Hematopoietic multipotent progenitor cell treated with erythropoietin and hydrocortisone succinate and interleukin-3 and kit ligand, for 6 days (in vitro differentiated cells): ENCODE data around the gene CDKN2D.
A peak's percentile ranks its signal among the peaks of the same experiment; 100 is the strongest.

ENCODE experiments used
- DNase-seq: peaks from one replicate; pipeline ENCODE4 v3.0.0-alpha.2; 2015

CDKN2D gene

GRCh38 chr19:10568826-10569651, at the start of gene CDKN2D:
Gene CDKN2D, minus strand, starts transcription at chr19:10568979. Its CDS starts 326 bp downstream, at chr19:10568653.
- DNase-seq = peak; percentile 99

- peak; percentile 60 for DNase-seq
Observed at GRCh38 chr19:10617409-10618121, 48.8 kb upstream of the CDKN2D start.

GRCh38 chr19:10615429-10616023, 46.7 kb upstream of the CDKN2D start:
- no peak for DNase-seq

GRCh38 chr19:10612499-10613119, 43.8 kb upstream of the CDKN2D start:
- DNase-seq = peak; percentile 72

GRCh38 chr19:10611907-10612306, 43.1 kb upstream of the CDKN2D start:
- no peak for DNase-seq

- DNase-seq = peak; percentile 36
Observed at GRCh38 chr19:10604460-10604980, 35.7 kb upstream of the CDKN2D start.

GRCh38 chr19:10603873-10604459, 35.2 kb upstream of the CDKN2D start:
- DNase-seq = peak; percentile 74

- peak; percentile 60 for DNase-seq
Observed at GRCh38 chr19:10603084-10603872, 34.5 kb upstream of the CDKN2D start.

- peak; percentile 91 for DNase-seq
Observed at GRCh38 chr19:10602330-10603083, 33.7 kb upstream of the CDKN2D start.

GRCh38 chr19:10601999-10602329, 33.2 kb upstream of the CDKN2D start:
- no peak for DNase-seq

GRCh38 chr19:10600149-10600548, 31.4 kb upstream of the CDKN2D start:
- no peak for DNase-seq

- DNase-seq = no peak
Observed at GRCh38 chr19:10593820-10594637, 25.2 kb upstream of the CDKN2D start.

GRCh38 chr19:10593148-10593547, 24.4 kb upstream of the CDKN2D start:
- no peak for DNase-seq

- no peak for DNase-seq
Observed at GRCh38 chr19:10587839-10588150, 19.0 kb upstream of the CDKN2D start.

GRCh38 chr19:10587022-10587838, 18.5 kb upstream of the CDKN2D start, which contains the start of gene AP1M2:
Gene AP1M2, minus strand, starts transcription at chr19:10587312. Its CDS starts 81 bp downstream, at chr19:10587231.
- no peak for DNase-seq

- no peak for DNase-seq
Observed at GRCh38 chr19:10586396-10586795, 17.6 kb upstream of the CDKN2D start.

- DNase-seq = no peak
Observed at GRCh38 chr19:10583036-10583776, 14.4 kb upstream of the CDKN2D start.

- no peak for DNase-seq
Observed at GRCh38 chr19:10582091-10582490, 13.3 kb upstream of the CDKN2D start.
